Bronchial epithelial cell (primary cell): ENCODE measurements around the gene LTO1. TPM values are rescaled to one million over a fixed set of nuclear protein-coding genes. Genes with fewer than 3 reads are reported as not detected.

Experiments
- DNase-seq: peaks from one replicate; pipeline ENCODE4 v3.0.0-alpha.2; 2010; ENCODE audit warnings: low read depth
- FAIRE-seq: peaks from 2 replicates; lab custom pipeline; 2011; peaks lifted over from hg19 to GRCh38; lab: Jason Lieb, UNC
- H3K27me3 ChIP-seq: 2 replicates; pipeline ENCODE4 v1.5.1; 2011; ENCODE audit warnings: low read length; ENCODE audit not compliant: control insufficient read depth, insufficient read depth
- H3K36me3 ChIP-seq: 2 replicates; pipeline ENCODE4 v1.5.1; 2011; ENCODE audit warnings: low read length; ENCODE audit not compliant: control insufficient read depth, insufficient read depth
- H3K4me3 ChIP-seq: 2 replicates; pipeline ENCODE4 v1.5.1; 2011; ENCODE audit warnings: mild to moderate bottlenecking, low read depth, low read length, control low read depth
- CTCF ChIP-seq: IDR thresholded peaks from 2 replicates; pipeline ENCODE4 v1.5.1; 2011; ENCODE audit warnings: mild to moderate bottlenecking, moderate library complexity, low read length, control low read depth, inconsistent platforms; ENCODE audit not compliant: insufficient read depth, severe bottlenecking
- total RNA-seq: library from RNA; depleted of rRNA; stranded (reverse); fragments of >200 nt; gene quantifications from 2 replicates; pipeline ENCODE4 v1.2.1, GENCODE V29; 2014

LTO1 gene
- total RNA-seq, 1 donor from 2014 or later: 18.2 TPM

GRCh38 chr11:69703453-69703767, 28.3 kb upstream of the LTO1 start:
- no peak overlapping the region for H3K4me3 ChIP-seq
- H3K36me3 ChIP-seq: no peaks in the 10 kb centered on the region
- H3K27me3 ChIP-seq: peaks cover 20% of the 10 kb centered on the region
- DNase-seq: no peak
- no peak for TF ChIP-seq CTCF
- FAIRE-seq: no peak

- TF ChIP-seq CTCF: no peak
- no peak overlapping the region for H3K4me3 ChIP-seq
- DNase-seq (no peak), FAIRE-seq (no peak)
- peaks cover 20% of the 10 kb centered on the region for H3K27me3 ChIP-seq
- H3K36me3 ChIP-seq: no peaks in the 10 kb centered on the region
These were observed 27.8 kb upstream of the LTO1 start for GRCh38 chr11:69702769-69703452.

- Histone ChIP-seq H3K36me3 (no peaks in the 10 kb centered on the region), H3K27me3 (peaks cover 20% of the 10 kb centered on the region), H3K4me3 (no peak overlapping the region)
- DNase-seq (no peak), FAIRE-seq (no peak)
- no peak for TF ChIP-seq CTCF
These were observed 27.1 kb upstream of the LTO1 start for GRCh38 chr11:69702239-69702691.

GRCh38 chr11:69700278-69701140, 25.4 kb upstream of the LTO1 start:
- no peak for FAIRE-seq
- H3K36me3 ChIP-seq: no peaks in the 10 kb centered on the region
- no peak for TF ChIP-seq CTCF
- H3K4me3 ChIP-seq: no peak overlapping the region
- H3K27me3 ChIP-seq: peaks cover 18% of the 10 kb centered on the region
- no peak for DNase-seq

- DNase-seq: no peak
- no peak for FAIRE-seq
- H3K27me3 ChIP-seq: peaks cover 15% of the 10 kb centered on the region
- TF ChIP-seq CTCF: no peak
- H3K4me3 ChIP-seq: no peak overlapping the region
- H3K36me3 ChIP-seq: no peaks in the 10 kb centered on the region
These were observed 24.1 kb upstream of the LTO1 start for GRCh38 chr11:69699213-69699612.
